ENCODE data around the gene STYXL2.

Gene STYXL2

DNA sequence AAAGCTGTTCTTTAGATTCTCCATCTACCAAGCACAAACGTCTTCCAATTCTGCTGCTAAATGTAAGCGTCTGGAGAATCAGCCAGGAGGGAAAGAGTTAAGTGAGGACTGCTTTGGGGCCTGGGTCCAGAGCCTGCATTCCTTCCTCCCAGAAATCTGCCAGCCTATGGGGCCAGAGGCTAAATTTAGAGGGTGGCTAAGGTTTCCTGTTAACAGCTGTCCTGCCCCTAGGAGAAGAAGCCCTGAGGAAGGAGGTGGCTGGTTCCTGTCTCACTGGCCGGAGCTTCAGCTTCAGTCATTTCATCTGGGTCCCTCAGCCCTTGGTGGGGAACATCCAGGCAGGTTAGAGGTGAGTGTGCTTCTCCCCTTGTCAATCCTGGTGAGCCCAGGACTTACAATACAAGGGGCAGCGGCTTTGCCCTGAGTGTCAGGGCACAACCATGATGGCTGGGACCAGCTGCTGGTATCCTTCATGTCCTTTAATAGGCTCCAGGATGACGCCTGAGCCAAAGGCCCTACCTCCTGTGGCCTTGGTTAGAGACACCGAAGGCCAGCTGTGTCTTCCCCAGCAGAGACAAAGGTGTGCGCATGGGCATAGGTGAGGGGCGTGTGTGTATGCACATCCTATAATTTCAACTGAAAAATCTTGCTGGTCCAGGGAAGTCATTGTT lies at the start of gene STYXL2:
Gene STYXL2, plus strand, starts transcription at position 230 of the 671 bp plus-strand sequence. CDS start 775 bp downstream, outside the sequence.
- Histone ChIP-seq H3K9me3 (ENCODE audit: control insufficient read depth, insufficient read depth, low read length) (no peaks in the 10 kb centered on the region), H3K4me3 (ENCODE audit: low read depth, low read length) (no peak within 1 kb of the TSS)

GRCh38 chr1:167051907-167052306 lies 42.0 kb upstream of the STYXL2 start:
- H3K9ac ChIP-seq (ENCODE audit: low read depth, low read length) = no peak overlapping the region
- H3K27me3 ChIP-seq (ENCODE audit: control insufficient read depth, insufficient read depth, low read length) = no peaks in the 10 kb centered on the region
- no peaks in the 10 kb centered on the region for H3K9me3 ChIP-seq (ENCODE audit: control insufficient read depth, insufficient read depth, low read length)
- H3K36me3 ChIP-seq (ENCODE audit: control insufficient read depth, insufficient read depth, low read length) = no peaks in the 10 kb centered on the region
- H3K4me3 ChIP-seq (ENCODE audit: low read depth, low read length) = no peak overlapping the region
- H3K4me1 ChIP-seq (ENCODE audit: control insufficient read depth, insufficient read depth, low read length) = peaks cover under 1% of the 10 kb centered on the region

More for the DNA sequence above, at the start of gene STYXL2:
- Histone ChIP-seq H3K9ac (ENCODE audit: low read depth, low read length) (no peak within 1 kb of the TSS), H3K27me3 (ENCODE audit: control insufficient read depth, insufficient read depth, low read length) (no peaks in the 10 kb centered on the region), H3K36me3 (ENCODE audit: control insufficient read depth, insufficient read depth, low read length) (no peaks in the 10 kb centered on the region), H3K4me1 (ENCODE audit: control insufficient read depth, insufficient read depth, low read length) (no peaks in the 10 kb centered on the region)

DNA sequence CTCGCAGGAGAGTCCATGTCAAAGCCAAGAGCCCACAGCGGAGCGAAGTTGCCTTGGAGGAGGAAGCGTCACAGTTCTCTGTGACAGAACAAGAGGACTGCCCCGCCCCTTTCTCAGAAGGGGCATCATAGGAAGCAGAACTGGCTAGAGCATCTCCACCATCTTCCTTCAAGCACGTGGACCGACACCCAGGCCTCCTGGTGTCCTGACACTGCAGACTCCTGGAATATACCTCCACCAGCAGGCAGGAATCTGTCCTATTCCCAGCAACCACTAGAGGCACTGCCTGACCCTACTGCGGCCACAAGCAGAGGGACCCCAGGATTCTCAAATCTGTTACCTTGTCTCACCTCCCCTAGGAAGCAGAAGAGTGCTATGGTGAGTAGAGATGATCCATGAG lies 41.5 kb upstream of the STYXL2 start:
- no peak overlapping the region for H3K4me3 ChIP-seq (ENCODE audit: low read depth, low read length)
- H3K9ac ChIP-seq (ENCODE audit: low read depth, low read length) = no peak overlapping the region
- H3K9me3 ChIP-seq (ENCODE audit: control insufficient read depth, insufficient read depth, low read length) = no peaks in the 10 kb centered on the region
- H3K4me1 ChIP-seq (ENCODE audit: control insufficient read depth, insufficient read depth, low read length) = peaks cover 3% of the 10 kb centered on the region
- no peaks in the 10 kb centered on the region for H3K36me3 ChIP-seq (ENCODE audit: control insufficient read depth, insufficient read depth, low read length)
- no peaks in the 10 kb centered on the region for H3K27me3 ChIP-seq (ENCODE audit: control insufficient read depth, insufficient read depth, low read length)

DNA sequence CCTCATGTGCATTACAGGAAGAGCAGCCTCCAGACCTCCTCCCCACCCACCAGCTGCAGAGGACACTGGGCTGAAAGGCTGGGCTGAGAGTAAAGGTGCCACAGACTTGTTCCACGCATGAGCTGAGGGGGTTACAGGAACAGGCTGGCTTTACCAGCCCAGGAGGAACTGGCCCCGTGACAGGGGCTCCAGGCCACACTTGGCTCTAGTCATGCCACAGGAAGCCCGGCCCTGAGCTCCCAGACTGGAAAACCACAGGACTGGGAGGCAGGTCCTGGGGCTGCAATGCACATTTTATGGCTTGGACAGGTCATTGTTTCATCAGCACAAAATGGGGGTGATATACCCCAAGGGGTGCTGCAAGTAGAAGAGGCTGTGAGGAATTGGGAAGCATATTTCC lies 39.3 kb upstream of the STYXL2 start:
- no peaks in the 10 kb centered on the region for H3K9me3 ChIP-seq (ENCODE audit: control insufficient read depth, insufficient read depth, low read length)
- no peak overlapping the region for H3K4me3 ChIP-seq (ENCODE audit: low read depth, low read length)
- H3K4me1 ChIP-seq (ENCODE audit: control insufficient read depth, insufficient read depth, low read length) = peaks cover 9% of the 10 kb centered on the region
- H3K9ac ChIP-seq (ENCODE audit: low read depth, low read length) = no peak overlapping the region
- H3K36me3 ChIP-seq (ENCODE audit: control insufficient read depth, insufficient read depth, low read length) = no peaks in the 10 kb centered on the region
- no peaks in the 10 kb centered on the region for H3K27me3 ChIP-seq (ENCODE audit: control insufficient read depth, insufficient read depth, low read length)

GRCh38 chr1:167054946-167055630 lies 38.8 kb upstream of the STYXL2 start:
- H3K9ac ChIP-seq (ENCODE audit: low read depth, low read length) = no peak overlapping the region
- no peaks in the 10 kb centered on the region for H3K9me3 ChIP-seq (ENCODE audit: control insufficient read depth, insufficient read depth, low read length)
- no peak overlapping the region for H3K4me3 ChIP-seq (ENCODE audit: low read depth, low read length)
- peaks cover 11% of the 10 kb centered on the region for H3K4me1 ChIP-seq (ENCODE audit: control insufficient read depth, insufficient read depth, low read length)
- no peaks in the 10 kb centered on the region for H3K36me3 ChIP-seq (ENCODE audit: control insufficient read depth, insufficient read depth, low read length)
- no peaks in the 10 kb centered on the region for H3K27me3 ChIP-seq (ENCODE audit: control insufficient read depth, insufficient read depth, low read length)

GRCh38 chr1:167056529-167057231 lies 37.2 kb upstream of the STYXL2 start:
- no peaks in the 10 kb centered on the region for H3K36me3 ChIP-seq (ENCODE audit: control insufficient read depth, insufficient read depth, low read length)

GRCh38 chr1:167057241-167057688 lies 36.6 kb upstream of the STYXL2 start:
- H3K27me3 ChIP-seq (ENCODE audit: control insufficient read depth, insufficient read depth, low read length) = no peaks in the 10 kb centered on the region
- H3K36me3 ChIP-seq (ENCODE audit: control insufficient read depth, insufficient read depth, low read length) = no peaks in the 10 kb centered on the region
- no peak overlapping the region for H3K9ac ChIP-seq (ENCODE audit: low read depth, low read length)
- H3K4me1 ChIP-seq (ENCODE audit: control insufficient read depth, insufficient read depth, low read length) = peaks cover 11% of the 10 kb centered on the region
- H3K4me3 ChIP-seq (ENCODE audit: low read depth, low read length) = no peak overlapping the region
- H3K9me3 ChIP-seq (ENCODE audit: control insufficient read depth, insufficient read depth, low read length) = no peaks in the 10 kb centered on the region

More at GRCh38 chr1:167056529-167057231, 37.2 kb upstream of the STYXL2 start:
- Histone ChIP-seq H3K9ac (ENCODE audit: low read depth, low read length) (no peak overlapping the region), H3K27me3 (ENCODE audit: control insufficient read depth, insufficient read depth, low read length) (no peaks in the 10 kb centered on the region), H3K9me3 (ENCODE audit: control insufficient read depth, insufficient read depth, low read length) (no peaks in the 10 kb centered on the region), H3K4me3 (ENCODE audit: low read depth, low read length) (no peak overlapping the region), H3K4me1 (ENCODE audit: control insufficient read depth, insufficient read depth, low read length) (peaks cover 11% of the 10 kb centered on the region)

GRCh38 chr1:167059045-167059808 lies 34.6 kb upstream of the STYXL2 start:
- Histone ChIP-seq H3K36me3 (ENCODE audit: control insufficient read depth, insufficient read depth, low read length) (no peaks in the 10 kb centered on the region), H3K4me3 (ENCODE audit: low read depth, low read length) (peak overlapping the region; percentile 45), H3K9ac (ENCODE audit: low read depth, low read length) (no peak overlapping the region), H3K9me3 (ENCODE audit: control insufficient read depth, insufficient read depth, low read length) (no peaks in the 10 kb centered on the region), H3K4me1 (ENCODE audit: control insufficient read depth, insufficient read depth, low read length) (peaks cover 11% of the 10 kb centered on the region), H3K27me3 (ENCODE audit: control insufficient read depth, insufficient read depth, low read length) (no peaks in the 10 kb centered on the region)

- Histone ChIP-seq H3K9ac (ENCODE audit: low read depth, low read length) (no peak overlapping the region), H3K4me1 (ENCODE audit: control insufficient read depth, insufficient read depth, low read length) (peaks cover 11% of the 10 kb centered on the region), H3K9me3 (ENCODE audit: control insufficient read depth, insufficient read depth, low read length) (no peaks in the 10 kb centered on the region), H3K36me3 (ENCODE audit: control insufficient read depth, insufficient read depth, low read length) (no peaks in the 10 kb centered on the region), H3K27me3 (ENCODE audit: control insufficient read depth, insufficient read depth, low read length) (no peaks in the 10 kb centered on the region), H3K4me3 (ENCODE audit: low read depth, low read length) (peak overlapping the region; percentile 45)
Measured at GRCh38 chr1:167059809-167060107, 34.1 kb upstream of the STYXL2 start.

DNA sequence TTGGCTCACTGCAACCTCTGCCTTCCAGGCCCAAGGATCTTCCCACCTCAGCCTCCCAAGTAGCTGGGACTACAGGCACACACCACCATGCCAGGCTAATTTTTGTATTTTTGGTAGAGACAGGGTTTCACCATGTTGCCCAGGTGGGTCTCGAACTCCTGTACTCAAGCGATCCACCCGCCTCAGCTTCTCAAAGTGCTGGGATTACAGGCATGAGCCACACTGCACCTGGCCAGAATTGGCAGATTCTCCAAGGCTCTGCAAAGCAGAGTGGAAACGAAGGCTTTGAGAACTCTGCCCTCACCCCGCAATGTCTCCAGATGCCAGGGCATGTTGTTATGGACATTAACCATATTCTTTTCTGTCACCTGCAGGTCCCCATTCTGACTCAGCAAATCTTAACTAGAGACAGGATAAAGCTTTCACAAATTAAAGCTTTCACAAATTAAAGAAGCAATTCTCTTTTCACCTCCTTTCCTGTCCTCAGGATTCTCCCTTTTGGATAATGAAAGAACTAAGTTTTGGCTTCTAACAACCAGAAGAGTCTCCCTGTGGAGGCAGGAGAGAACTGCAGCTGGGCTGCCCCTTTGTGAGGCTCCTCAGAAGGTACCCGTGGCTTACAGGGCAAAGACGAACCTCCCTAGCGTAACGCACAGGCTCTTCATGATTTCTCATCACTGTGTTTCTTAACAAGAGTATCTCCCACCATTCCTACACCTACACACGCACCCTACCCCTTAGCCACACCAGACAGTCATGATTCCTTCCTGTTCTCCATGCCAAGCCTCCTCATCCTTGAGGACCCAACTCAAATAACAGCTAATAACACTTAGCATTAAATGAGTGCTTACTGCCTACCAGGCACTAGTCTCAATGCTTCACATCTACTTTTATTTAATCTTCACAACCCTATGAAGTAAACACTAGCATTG lies 33.5 kb upstream of the STYXL2 start:
- Histone ChIP-seq H3K9ac (ENCODE audit: low read depth, low read length) (no peak overlapping the region), H3K4me3 (ENCODE audit: low read depth, low read length) (no peak overlapping the region), H3K9me3 (ENCODE audit: control insufficient read depth, insufficient read depth, low read length) (no peaks in the 10 kb centered on the region), H3K27me3 (ENCODE audit: control insufficient read depth, insufficient read depth, low read length) (no peaks in the 10 kb centered on the region), H3K36me3 (ENCODE audit: control insufficient read depth, insufficient read depth, low read length) (no peaks in the 10 kb centered on the region), H3K4me1 (ENCODE audit: control insufficient read depth, insufficient read depth, low read length) (peaks cover 11% of the 10 kb centered on the region)

DNA sequence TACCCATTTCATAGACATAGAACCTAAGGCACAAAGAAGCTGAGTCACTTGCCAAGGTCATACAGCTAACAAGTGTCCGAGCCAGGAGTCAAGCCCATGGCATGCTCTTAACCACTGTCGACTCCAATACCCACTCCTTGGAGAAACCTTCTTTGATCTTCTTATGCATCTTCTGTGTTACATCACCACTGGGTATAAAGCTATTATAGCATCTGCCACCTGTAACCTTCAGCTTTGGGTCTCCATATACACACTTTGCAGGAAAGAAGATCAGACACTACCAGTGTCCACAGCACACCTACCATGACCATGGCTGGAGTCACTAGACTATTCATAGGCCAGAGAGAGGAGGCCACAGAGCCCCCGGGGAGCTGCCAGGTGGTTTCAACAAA lies 32.8 kb upstream of the STYXL2 start:
- Histone ChIP-seq H3K4me1 (ENCODE audit: control insufficient read depth, insufficient read depth, low read length) (peaks cover 11% of the 10 kb centered on the region), H3K4me3 (ENCODE audit: low read depth, low read length) (no peak overlapping the region), H3K27me3 (ENCODE audit: control insufficient read depth, insufficient read depth, low read length) (no peaks in the 10 kb centered on the region), H3K9me3 (ENCODE audit: control insufficient read depth, insufficient read depth, low read length) (no peaks in the 10 kb centered on the region), H3K36me3 (ENCODE audit: control insufficient read depth, insufficient read depth, low read length) (no peaks in the 10 kb centered on the region), H3K9ac (ENCODE audit: low read depth, low read length) (no peak overlapping the region)

Data from iPS-15b (cell line).